ENCODE measurements around the gene ATP1A2.

The ATP1A2 gene

DNA sequence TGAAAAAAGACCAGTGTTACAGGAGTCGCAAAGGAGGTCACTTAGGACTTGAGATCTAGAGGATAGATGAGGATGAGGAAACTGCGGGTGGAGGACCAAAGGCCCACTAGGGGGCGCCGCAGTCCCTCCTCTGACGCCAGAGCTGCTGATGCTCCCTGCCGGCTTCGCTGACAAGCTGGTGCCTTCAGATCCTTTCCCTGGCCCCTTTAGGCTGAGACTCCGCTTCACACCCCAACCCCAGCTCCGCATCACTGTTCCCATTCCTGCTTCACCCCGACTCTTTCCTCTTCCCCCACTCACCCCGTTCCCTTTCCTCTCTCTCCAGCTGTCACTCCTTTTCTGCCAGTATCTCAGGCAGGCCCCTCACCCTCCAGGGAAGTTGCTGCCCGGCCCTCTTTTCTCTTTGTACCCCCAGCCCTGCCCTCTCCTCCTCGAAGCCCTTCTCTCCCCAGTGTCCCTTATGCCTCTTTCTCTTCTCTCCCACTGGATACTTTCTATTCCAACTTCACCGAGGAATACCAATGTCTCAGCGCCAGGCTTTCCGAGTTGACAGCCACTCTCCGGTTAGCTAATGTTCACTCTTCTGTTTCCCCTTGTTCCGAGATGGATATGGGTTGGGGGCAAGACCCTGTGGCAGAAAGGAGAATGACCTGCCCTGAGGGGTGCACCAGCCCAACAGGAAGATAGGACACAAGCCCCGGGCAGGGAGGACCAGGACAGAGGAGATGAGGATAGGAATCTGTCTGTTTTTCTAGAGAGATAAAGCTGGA is 29.7 kb upstream of the ATP1A2 start:
- FAIRE-seq: no peak

DNA sequence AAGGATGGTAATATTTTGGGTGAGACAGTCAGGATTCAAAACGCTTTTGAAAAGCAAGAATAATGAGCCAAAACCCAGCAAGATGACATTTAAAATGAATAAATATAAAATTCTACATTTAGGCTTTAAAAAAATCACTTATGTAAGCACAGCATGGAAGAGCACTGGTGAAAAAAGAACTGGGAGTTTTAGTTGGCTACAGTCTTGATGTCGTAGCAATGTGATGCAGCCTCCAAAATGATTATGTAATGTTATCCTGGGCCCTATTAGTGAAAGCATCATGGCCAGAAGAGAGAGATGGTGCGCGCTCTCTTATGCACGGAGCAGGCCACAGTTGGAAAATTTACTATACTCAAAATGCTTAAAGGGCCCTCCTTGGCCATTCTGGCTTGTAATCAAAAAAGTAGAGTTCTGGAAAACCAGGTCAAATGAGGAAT is 29.1 kb upstream of the ATP1A2 start:
- FAIRE-seq: no peak

DNA sequence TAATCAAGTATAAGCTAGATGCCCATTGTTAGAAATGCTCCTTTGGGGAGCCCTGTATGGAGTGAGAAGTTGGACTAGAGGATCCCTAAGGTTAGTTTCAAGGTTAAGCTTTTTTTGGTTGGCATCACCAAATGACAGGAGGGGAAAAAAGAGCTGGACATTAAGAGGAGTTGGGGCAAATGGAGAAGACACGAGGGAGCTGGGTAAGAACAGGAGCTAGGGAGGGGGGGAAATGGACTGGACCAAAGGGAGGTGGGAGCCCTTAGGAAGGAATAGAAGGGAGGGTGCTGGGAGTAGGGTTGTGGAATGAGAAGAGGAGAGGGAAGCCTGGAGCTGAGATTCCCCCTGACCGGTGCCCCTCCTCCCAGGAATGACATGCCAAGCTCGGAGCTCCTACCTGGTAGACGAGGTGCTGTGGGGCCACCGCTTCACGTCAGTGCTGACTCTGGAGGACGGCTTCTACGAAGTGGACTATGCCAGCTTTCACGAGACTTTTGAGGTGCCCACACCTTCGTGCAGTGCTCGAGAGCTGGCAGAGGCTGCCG is 28.4 kb upstream of the ATP1A2 start:
- FAIRE-seq: no peak

DNA sequence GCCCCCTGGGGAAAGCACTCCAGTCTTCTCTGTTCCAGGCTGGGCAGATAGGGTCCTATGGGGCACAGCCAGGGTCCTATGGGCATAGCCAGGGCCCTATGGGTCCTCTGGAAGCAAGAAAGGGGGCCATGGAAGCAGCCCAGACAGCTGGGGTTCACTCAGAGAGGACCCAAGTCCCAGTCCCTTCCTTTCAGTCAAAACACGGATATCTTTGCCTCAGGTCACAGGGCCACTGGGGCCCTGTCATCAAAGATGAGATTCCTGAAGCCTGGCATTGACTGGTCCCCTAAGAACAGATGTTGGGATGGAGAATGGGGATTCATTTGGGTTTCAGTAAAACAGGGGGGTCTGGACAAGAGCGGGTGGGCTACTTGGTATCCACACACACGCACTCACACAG is 25.7 kb upstream of the ATP1A2 start:
- FAIRE-seq: no peak

DNA sequence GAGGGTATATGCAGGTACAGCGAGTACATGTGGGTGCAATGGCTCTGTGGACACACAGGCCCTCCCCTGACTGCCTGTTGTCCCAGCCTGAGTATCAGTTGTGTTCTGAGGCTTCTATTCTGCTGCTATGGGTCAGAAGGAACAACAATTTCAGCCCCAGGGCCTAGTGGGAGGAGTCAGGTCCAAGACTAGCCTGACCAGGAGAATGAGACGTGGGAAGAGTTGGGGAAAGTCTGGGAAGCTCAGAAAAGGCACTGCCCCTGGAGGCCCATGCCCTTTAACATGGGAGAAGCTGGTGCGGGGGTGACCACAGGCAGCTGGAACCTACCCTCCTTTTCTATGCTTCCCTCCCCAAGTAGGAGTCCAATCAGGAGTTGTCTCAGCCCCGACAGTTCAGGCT is 24.8 kb upstream of the ATP1A2 start:
- FAIRE-seq: no peak

DNA sequence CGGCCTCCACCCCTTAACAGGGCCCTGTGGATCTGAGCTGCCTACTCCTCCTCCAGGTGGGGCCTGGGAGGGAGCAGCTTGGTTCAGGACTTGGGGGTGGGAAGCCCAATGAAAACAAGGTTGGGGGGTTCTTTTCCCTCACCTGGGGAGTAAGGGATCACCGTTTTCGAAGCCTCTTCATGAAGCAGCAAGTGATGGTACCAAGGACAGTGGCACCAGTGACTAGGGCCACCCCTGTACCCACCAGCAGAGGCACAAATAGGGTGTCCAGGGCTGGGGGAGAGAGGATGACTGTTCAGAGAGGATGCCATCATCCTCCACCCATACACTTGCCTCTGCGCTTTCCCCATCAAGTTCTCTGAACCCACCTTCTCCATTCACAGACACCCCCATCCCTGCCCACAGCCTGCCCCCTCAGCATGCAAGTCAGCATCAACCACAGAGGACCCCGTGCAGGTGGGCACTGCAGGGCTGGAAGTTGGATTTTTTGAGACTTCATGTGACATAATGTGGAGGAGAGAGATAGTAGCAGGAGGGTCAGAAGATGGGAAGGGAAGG is 23.8 kb upstream of the ATP1A2 start:
- no peak for FAIRE-seq

DNA sequence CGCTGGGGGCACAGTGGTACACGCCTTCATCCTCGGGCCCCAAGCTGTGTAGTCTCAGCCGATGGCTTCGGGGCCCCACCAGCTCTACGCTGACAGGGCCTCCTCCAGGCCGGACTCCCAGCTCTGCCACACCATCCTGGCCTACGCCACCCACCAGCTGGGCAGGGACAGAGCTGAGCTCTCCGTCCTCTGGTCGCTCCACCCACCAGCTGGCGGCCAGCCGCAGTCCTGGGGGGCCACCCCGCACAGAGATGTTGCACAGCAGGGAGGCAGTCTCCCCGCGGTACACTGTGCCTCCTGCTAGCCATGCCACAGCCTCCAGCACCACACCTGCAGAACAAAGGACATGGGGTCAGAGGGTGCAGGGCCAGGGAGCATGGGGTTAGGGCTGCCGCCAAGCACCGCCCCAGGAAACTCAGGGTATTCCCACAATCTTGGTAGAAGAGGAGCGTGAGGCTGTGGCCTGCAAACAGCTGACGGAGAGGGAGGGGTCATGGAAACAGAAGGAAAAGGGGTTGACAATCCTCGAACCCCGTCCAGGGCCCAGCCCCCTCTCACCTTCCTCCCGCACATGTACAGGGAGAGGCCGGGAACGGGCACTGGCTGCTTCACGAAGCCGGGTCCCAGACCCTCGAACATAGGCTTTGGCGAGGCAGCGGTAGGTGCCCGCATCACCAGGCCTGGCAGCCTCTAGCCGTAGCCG is 23.0 kb upstream of the ATP1A2 start:
- no peak for FAIRE-seq

DNA sequence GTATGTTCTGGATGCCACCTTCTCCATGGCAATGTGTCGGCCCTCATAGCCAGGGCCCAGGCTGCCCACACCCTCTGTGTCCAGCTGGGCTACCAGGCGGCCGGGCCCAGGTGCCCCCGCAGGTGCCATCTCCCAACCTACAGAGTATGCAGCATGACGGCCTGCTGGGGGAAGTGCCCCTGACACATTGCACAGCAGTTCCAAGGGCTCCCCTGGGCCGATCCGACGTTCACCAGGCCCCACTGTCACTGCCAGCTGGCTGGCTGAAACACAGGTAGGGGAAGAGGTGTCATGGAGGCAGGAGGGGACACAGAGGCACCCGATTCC is 22.5 kb upstream of the ATP1A2 start:
- FAIRE-seq: no peak

DNA sequence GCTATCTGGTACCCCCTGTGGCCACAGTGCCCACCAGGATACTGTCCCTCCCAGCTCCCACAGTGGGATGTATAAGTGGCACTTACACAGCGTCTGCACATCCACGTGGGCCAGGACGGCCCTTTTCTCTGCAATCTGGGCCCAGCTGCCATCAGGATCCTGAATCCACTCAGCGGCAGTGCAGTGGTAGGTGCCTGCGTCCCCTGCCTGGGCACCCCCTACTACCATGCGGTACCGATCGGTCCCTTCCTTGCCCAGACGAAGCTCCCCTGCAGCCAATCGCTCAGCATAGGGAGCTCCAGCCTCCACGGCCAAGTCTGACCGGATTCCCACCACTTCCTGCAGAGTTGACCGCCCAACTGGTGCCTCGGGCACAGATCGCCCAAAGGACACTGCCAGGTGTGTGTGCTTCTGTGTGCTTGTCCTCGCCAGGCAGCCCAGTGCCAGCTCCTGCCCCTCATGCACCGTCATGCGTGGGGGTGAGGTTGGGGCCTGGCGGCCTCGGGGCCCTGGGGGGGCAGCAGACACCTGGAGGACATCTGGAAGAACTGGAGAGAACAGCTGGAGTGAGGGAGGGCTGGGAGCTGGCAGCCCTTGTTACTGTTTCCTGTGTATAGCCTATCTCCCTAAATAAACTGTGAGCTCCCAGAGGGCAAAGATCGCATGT is 21.8 kb upstream of the ATP1A2 start:
- FAIRE-seq: no peak

DNA sequence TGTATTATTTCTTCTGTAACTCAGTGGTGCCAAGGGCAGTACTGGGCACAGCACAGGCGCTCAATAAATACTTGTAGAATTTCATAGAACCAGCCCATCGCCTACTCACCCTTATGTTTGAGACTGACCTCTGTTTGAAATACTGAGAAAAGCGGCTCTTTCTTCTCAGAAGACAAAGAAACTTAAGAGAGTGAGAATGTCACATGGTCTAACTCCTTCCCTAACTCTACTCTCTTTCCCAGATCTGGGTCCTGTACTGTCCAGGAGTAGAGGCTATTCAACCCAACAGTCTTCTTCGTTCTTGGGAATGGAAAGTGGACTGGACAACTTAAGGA is 21.3 kb upstream of the ATP1A2 start:
- FAIRE-seq: no peak

DNA sequence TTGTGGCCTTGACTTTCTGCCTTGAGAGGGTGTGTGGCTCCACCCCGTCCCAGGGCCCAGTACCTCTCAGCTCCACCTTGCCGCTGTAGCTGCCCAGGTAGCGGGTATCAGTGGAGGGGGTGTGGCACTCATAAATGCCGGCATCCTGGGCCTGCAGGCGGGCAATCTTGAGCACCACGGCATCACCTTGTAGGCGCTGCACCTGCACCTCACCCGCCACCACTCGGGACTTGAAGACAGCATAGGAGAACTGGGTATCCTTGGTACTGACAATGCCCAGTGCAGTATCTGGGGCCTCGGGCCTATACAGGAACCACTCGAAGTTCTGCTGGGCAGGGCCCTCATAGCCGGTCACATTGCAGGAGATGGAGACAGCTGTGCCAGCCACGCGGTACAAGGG is 20.8 kb upstream of the ATP1A2 start:
- FAIRE-seq: no peak

DNA sequence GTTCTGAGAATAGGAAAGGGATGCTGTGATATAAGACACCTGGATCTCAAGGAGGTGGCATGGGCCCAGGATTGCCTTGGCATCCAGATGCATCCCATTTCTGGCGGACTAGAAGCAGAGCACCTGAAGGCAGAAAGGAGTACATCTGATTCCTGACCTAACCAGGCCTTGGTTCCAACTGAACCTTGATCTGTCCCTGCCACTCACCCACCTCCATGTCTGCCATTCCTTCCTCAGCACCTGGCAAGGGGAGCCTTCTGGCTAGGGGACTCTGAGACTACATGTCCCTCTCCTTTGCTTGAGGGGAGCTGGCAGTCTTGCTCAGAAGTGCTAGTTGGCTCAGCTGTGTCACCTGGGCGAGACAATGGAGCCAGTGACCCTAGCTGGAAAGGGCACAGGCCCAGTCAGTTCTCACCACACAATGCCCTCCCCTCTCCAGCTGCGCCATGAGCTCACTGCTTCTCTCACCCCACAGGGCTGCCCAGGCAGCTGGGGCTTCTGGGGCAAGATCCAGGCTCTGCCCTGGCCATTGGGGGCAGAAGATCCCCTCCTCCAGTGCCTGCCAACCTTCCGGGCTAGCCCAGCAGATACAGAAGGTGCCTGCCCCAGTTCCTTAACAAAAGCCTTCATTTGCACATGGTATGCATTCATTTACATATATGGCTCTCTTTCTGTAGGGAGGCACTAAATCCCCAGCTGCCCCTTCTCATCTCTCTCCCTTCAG is 20.0 kb upstream of the ATP1A2 start:
- FAIRE-seq: no peak

DNA sequence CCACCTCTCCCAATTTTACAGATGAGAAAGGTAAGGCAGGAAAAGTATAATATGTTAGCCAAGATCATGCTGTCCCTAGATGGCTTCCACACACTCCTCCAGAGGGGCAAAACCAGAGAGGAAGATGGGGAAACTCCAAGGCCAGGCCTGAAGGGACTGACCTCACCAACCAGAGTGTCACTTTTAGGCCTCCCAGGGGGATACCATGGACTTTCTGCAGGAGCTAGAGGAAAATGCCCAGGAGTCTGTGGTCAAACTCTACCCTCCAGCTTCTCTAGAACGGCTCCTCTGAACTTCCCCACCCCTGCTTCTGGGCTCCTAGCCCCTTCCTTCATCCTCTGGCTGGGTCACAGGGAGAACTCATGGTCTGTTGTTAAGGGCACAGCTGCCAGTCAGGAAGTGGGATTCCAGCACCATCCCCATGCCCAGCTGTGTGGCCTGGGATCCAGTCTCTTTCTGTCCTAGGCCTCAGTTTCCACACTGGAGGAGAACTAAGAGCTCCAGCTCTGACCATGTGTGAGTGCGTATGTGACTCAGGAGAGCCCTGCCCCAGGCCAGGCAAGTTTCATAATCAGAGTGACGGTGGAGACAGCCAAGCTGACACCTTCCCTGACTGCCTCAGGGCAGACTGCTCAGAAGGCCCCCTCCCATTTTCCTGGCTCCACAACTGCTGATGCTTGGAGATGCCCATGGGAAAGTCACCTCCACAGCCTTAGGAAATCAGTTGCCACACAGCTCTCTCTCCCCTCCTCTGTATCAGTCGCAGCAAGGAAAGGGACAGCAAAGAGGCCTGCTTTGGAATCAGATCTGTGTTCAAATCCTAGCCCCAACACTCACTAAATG is 19.1 kb upstream of the ATP1A2 start:
- no peak for FAIRE-seq

DNA sequence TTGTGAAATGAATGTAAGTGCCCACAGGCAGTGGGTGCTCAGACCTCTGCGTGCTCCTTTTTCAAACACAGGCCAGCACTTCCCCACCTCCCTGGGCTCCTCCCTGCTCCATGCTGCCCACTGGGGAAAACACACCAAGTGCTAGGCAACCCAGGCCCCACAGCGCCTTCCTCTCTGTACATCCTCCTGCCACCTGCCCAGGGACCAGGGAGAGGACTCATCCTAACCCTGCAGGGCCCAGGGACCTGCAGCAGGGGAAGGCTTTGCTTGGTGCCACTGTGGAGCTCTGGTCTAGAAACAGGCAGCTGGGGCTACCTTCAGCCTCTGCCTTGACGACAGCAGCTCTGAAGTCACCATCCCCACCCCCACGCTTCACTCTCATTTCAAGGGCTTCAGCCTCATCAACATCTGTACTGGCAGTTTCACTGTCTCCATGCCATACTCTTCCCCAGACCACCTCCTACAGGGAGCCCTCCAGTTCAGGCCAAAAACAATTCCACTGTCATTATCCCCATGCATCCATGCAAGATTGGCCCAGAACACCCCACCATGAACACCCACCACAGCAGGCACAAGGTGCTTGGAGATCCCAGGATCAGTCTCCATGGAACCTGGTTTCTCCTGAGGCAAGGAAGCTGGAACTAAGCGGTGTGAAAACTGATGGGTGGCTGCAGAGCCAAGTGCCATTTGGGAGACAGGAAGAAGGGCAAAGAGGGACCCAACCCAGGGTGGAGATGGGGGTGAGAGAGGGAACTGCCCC is 18.2 kb upstream of the ATP1A2 start:
- FAIRE-seq: no peak

DNA sequence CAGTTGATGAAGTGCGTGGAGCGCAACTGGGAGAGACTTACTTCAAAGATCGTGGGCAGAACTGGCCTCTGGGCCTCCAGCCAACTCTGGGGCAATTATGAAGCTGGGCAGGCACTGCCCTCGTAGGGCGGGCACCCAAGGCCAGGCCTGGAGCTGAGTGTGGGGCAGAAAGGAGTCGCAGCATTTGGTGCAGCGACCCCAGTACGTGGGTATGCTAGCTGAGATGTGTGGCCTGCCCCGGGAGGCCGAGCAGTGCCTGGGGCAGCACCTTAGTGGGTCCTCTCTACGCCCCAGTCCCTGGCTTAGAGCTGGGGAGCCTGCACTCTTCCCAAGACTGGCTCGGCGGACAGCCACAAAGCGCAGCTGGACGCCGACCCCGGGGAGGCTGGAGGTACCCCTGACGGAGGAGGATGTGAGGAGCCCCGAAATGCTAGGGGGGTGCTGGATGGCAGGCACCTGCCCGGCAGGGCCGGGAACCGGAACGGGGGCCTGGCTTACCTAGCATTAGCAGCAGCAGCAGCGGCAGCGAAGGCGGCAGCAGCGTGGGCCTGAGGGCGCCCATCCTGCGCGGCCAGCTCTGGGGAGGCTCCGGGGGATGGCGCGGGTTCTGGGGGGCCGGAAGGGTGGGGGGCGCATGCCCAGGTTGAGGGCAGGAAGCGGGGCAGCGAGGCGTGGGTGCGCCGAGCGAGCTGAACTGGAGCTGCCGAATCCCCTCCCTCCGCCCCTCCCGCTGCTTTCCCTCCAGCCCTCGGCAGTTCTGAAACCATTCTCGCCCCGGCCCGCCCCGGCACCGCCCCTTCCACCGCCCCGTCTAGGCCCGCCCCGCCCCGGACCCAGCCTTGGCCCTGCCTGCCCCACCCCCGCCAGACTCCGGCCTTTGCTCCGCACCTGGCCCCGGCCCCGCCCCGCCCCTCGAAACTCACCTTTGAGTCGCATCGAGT is 17.4 kb upstream of the ATP1A2 start, which contains the start of gene IGSF8:
Gene IGSF8, minus strand, starts transcription at position 709 of the 941 bp plus-strand sequence. Its CDS starts 147 bp downstream, at position 562.
- FAIRE-seq: no peak

DNA sequence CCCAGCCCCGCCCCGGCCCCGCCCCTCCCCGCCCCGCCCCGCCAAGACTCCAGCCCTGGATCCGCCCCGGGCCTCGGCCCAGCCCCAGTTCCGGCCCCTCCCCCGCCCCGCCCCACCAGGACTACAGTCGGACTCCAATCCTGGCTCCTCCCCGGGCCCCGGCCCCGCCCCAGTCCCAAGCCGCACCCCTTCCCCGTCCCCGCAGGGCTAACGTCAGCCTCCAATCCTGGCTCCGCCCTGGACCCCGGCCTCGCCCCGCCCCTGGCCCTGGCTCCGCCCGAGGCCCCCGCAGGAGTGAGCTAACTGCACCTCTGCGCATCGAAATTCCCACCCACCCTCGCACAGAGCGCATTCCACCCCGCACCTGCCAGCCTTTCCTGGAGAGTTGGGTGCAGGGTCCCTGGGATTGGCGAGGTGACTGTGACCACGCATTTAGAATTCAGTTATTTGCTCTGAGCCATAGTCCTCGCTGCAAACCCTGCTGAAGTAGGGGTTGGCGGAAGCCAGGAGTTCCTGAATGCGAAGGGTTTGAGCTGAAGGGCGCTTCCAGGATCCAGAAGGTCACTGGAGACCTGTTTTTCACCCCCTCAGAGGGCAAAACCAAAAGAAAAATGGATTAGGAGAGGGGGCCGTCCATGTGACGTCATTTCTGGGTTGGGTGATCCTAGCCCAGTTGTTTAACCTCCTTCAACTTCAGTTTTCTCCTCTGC is 16.6 kb upstream of the ATP1A2 start:
- FAIRE-seq: no peak

DNA sequence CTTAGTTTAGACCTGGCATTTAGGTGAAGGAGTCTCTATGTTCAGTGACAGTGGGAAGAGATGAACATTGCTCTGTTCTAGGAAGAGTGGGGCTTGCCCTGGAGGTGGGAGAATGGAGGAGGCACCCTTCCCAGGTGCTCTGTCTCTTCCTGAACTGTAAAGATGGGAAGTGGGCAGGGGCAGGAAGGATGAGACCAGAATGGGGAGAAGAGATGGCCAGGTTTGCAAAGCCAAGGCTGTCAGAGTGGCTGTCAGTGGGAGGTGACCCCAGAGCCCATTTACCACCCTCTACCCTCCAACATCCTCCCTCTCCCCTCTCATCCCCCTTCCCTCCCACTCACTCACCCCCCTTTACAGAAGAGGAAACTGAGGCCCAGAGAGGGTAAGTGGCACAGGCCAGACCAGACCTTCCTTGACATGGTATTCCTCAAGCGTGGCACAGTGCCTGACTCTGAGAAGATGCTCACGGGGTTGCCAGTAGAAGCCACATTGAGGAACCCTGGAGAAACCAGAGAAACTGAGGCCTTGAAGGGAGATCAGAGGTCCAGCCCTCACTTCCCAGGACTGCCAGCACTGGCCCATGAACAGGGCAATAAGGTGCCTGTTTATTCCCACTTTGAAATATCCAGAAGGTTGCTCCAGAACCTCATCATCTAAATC is 15.7 kb upstream of the ATP1A2 start:
- FAIRE-seq: no peak

DNA sequence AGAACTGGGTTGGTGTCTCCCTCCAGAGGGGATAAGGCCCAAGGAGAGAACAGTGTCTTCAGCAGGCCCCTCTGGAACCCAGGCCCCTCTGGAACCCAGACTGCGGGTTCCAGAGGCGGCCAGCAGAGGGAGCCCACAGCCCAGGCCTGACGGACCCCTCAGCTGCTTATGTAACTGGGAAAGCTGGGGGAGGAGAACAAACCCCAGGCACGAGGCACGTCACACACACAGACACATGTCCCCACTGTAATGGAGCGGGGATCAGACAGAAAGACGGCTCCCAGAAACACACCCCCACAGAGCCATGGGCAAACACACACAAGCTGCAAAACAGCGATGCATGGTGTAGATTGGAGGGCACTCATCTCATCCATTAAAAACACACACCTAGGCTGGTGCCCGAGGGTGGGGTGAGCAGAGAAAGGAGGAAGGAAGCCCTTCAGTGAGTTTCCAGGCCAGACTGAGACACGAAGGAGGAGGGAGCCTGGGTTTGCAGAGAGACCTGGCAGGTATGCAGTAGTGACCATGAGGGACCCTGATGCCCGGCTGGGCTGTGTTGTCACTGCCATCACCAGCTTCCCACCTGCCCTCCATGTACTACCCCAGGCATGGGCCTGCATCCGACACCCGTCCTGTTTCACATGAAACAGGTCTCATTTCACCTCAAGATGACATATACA is 14.4 kb upstream of the ATP1A2 start:
- FAIRE-seq: no peak

Measured in islet of Langerhans (tissue), 1 donor.